HepG2 (cell line): ENCODE data around the gene KCNJ1. TPM values are rescaled to one million over a fixed set of nuclear protein-coding genes. Genes with fewer than 3 reads are reported as not detected.

Source experiments
- ATAC-seq: fragments of 200-7000 bp; cut with Tn5 transposase; 3 replicates; pipeline ENCODE4 v1.9.1; 2020; ENCODE audit warnings: mild to moderate bottlenecking, moderate library complexity
- BruUV-seq: library from RNA; stranded (reverse); fragments of 400-500 nt; replicated peaks from 2 replicates; lab custom pipeline; 2021; lab: Mats Ljungman, UMichigan
- CTCF ChIA-PET: fragments of 300-600 bp; formaldehyde crosslinking; extraction: SDS; loops from one replicate; lab custom pipeline; 2021; ENCODE audit warnings: low total read pairs, inconsistent platforms, low intra/inter-chr PET ratio; lab: Yijun Ruan, JAX
- POLR2A ChIA-PET: fragments of 350-600 bp; sonication (Branson Sonifier 250); formaldehyde crosslinking; loops from one replicate; lab custom pipeline; 2020; ENCODE audit warnings: antibody characterized with exemption, inconsistent platforms; lab: Yijun Ruan, JAX
- DNase-seq: peaks from one replicate; pipeline ENCODE4 v3.0.0-alpha.2; 2015; ENCODE audit warnings: low spot score
- FAIRE-seq: peaks from 3 replicates; lab custom pipeline; 2011; peaks lifted over from hg19 to GRCh38; lab: Jason Lieb, UNC
- H2AFZ ChIP-seq: one replicate; pipeline ENCODE4 v1.6.1; 2011; ENCODE audit warnings: low read length, inconsistent platforms
- H3K27ac ChIP-seq: fragments of 300-600 bp; 3 replicates; pipeline ENCODE4 v1.8.0; 2011; ENCODE audit warnings: mixed run types, mild to moderate bottlenecking, mixed read lengths, low read length, inconsistent platforms; ENCODE audit not compliant: insufficient read depth; ENCODE audit errors: extremely low read length
- H3K27me3 ChIP-seq, 2 experiments: fragments of 200-600 bp in 1 of 2; 2 replicates in 1 of 2; 3 replicates in 1 of 2; pipeline versions ENCODE4 v1.6.0 to v1.8.0; 2011; ENCODE audit warnings: low read length in 2 of 2, mild to moderate bottlenecking in 2 of 2, moderate library complexity in 2 of 2, inconsistent platforms in 1 of 2; ENCODE audit not compliant: insufficient read depth in 2 of 2, control insufficient read depth in 1 of 2
- H3K36me3 ChIP-seq, 2 experiments: fragments of 200-600 bp in 1 of 2; replicated peaks in 1 of 2; 2 replicates in 1 of 2; 3 replicates in 1 of 2; pipeline versions ENCODE4 v1.5.1 to v1.8.0; 2011; ENCODE audit warnings: low read length in 2 of 2, inconsistent platforms in 1 of 2; ENCODE audit not compliant: insufficient read depth in 2 of 2, control insufficient read depth in 1 of 2
- H3K4me1 ChIP-seq: 2 replicates; pipeline ENCODE4 v1.5.1; 2012; ENCODE audit warnings: low read length, inconsistent platforms; ENCODE audit not compliant: insufficient read depth
- H3K4me2 ChIP-seq: 2 replicates; pipeline ENCODE4 v1.6.0; 2011; ENCODE audit warnings: low read depth, low read length, inconsistent platforms
- H3K4me3 ChIP-seq, 3 experiments: fragments of 200-600 bp in 1 of 3; sonication (generic), shearing (Covaris generic) in 1 of 3; replicated peaks in 1 of 3; 2 replicates each; pipeline ENCODE4 v1.5.1; 2011 to 2016; ENCODE audit warnings: low read length in 3 of 3, inconsistent platforms in 2 of 3, low read depth in 2 of 3, mild to moderate bottlenecking in 2 of 3, control low read depth in 1 of 3, mixed read lengths in 1 of 3; ENCODE audit not compliant: insufficient read depth in 1 of 3
- H3K79me2 ChIP-seq: one replicate; pipeline ENCODE4 v1.6.1; 2011; ENCODE audit warnings: low read length, inconsistent platforms; ENCODE audit not compliant: insufficient read depth
- H3K9ac ChIP-seq: 2 replicates; pipeline ENCODE4 v1.6.0; 2011; ENCODE audit warnings: mild to moderate bottlenecking, low read depth, low read length, inconsistent platforms; ENCODE audit not compliant: insufficient read depth
- H3K9me3 ChIP-seq: 2 replicates; pipeline ENCODE4 v1.5.1; 2012; ENCODE audit warnings: mild to moderate bottlenecking, low read length
- H4K20me1 ChIP-seq: 2 replicates; pipeline ENCODE4 v1.6.0; 2011; ENCODE audit warnings: inconsistent platforms, mild to moderate bottlenecking, low read length, moderate library complexity; ENCODE audit not compliant: insufficient read depth
- ARID4A ChIP-seq: sonication (generic); formaldehyde crosslinking; IDR thresholded peaks from 2 replicates; pipeline ENCODE4 v1.5.0; 2020; ENCODE audit warnings: mild to moderate bottlenecking, missing genetic modification reagents, borderline replicate concordance
- CAMTA2 ChIP-seq: sonication (generic); formaldehyde crosslinking; IDR thresholded peaks from 2 replicates; pipeline ENCODE4 v1.4.0; 2020; ENCODE audit warnings: mild to moderate bottlenecking, missing genetic modification reagents, borderline replicate concordance
- JUNB ChIP-seq: sonication (generic); formaldehyde crosslinking; IDR thresholded peaks from 2 replicates; pipeline ENCODE4 v1.8.0; 2022; ENCODE audit warnings: missing genetic modification reagents, mild to moderate bottlenecking, borderline replicate concordance
- KAT7 ChIP-seq: IDR thresholded peaks from 2 replicates; pipeline ENCODE4 v1.6.1; 2018; ENCODE audit warnings: borderline replicate concordance, missing compliant biosample characterization
- KDM2A ChIP-seq: sonication (generic); formaldehyde crosslinking; IDR thresholded peaks from 2 replicates; pipeline ENCODE4 v1.4.0; 2020; ENCODE audit warnings: low read depth, missing genetic modification reagents, borderline replicate concordance
- MATR3 ChIP-seq: sonication (generic); formaldehyde crosslinking; IDR thresholded peaks from 2 replicates; pipeline ENCODE4 v1.4.0; 2020; ENCODE audit warnings: missing genetic modification reagents
- MIER2 ChIP-seq: IDR thresholded peaks from 2 replicates; pipeline ENCODE4 v1.6.1; 2016; ENCODE audit warnings: missing biosample characterization, missing genetic modification reagents
- SMC3 ChIP-seq: IDR thresholded peaks from 2 replicates; pipeline ENCODE4 v1.6.1; 2011; ENCODE audit warnings: low read length, improper control_type of control experiment
- TFAP4 ChIP-seq: sonication (generic); IDR thresholded peaks from 2 replicates; pipeline ENCODE4 v1.6.1; 2016; ENCODE audit warnings: low read depth, borderline replicate concordance
- USF2 ChIP-seq, 2 experiments: sonication (generic) in 1 of 2; formaldehyde crosslinking in 1 of 2; IDR thresholded peaks; 2 replicates each; pipeline versions ENCODE4 v1.5.1 to v1.6.1; 2011 to 2020; ENCODE audit warnings: borderline replicate concordance in 1 of 2, low read depth in 1 of 2, low read length in 1 of 2, mild to moderate bottlenecking in 1 of 2, missing genetic modification reagents in 1 of 2, moderate library complexity in 1 of 2
- YY1 ChIP-seq: IDR thresholded peaks from 2 replicates; pipeline ENCODE4 v1.6.1; 2011; ENCODE audit warnings: low read length, low read depth, moderate library complexity, mild to moderate bottlenecking; ENCODE audit not compliant: insufficient read depth, insufficient replicate concordance
- ZNF296 ChIP-seq: sonication (generic); formaldehyde crosslinking; conservative IDR thresholded peaks from 2 replicates; pipeline ENCODE4 v1.5.0; 2020; ENCODE audit warnings: mild to moderate bottlenecking, missing genetic modification reagents
- ZNF747 ChIP-seq: sonication (generic); formaldehyde crosslinking; IDR thresholded peaks from 2 replicates; pipeline ENCODE4 v1.8.1; 2023; ENCODE audit warnings: missing genetic modification reagents, mild to moderate bottlenecking, borderline replicate concordance
- ZNF891 ChIP-seq: sonication (generic); formaldehyde crosslinking; IDR thresholded peaks from 2 replicates; pipeline ENCODE4 v1.5.0; 2020; ENCODE audit warnings: mild to moderate bottlenecking, missing genetic modification reagents
- WGBS: methylation state at CpG from one replicate; pipeline ENCODE4 v1.1.6; 2017; ENCODE audit warnings: low lambda C conversion rate; 5-methylcytosine and 5-hydroxymethylcytosine counted together
- in situ Hi-C: cut with HindIII; loops from 2 replicates; pipeline ENCODE4 v1.10.0; 2017; ENCODE audit warnings: low pct_unique_long_range_greater_than_20kb; ENCODE audit not compliant: extremely low pct_ligation_motif_present
- intact Hi-C: fragments of 100-400 bp; cut with micrococcal nuclease; formaldehyde crosslinking; loops from one replicate; pipeline ENCODE4 v1.10.0; 2022; ENCODE audit not compliant: unreplicated experiment
- polyA plus RNA-seq, 8 experiments: library from polyadenylated mRNA; depleted of rRNA in 3 of 8; stranded (reverse) in 7 of 8; unstranded in 1 of 8; fragments of >200 nt; fragmentation: Illumina TruSeq in 4 of 8; extraction: Trizol in 4 of 8; gene quantifications; 2 replicates each; pipeline versions ENCODE4 v1.2.1 to v1.2.3, GENCODE V29; 2011 to 2016; ENCODE audit warnings: low read depth in 4 of 8, missing spikeins in 1 of 8, mixed read lengths in 1 of 8; ENCODE audit not compliant: insufficient read depth in 1 of 8
- total RNA-seq, 5 experiments: library from RNA; depleted of rRNA; stranded (reverse); fragments of >200 nt; fragmentation: Illumina TruSeq; extraction: Trizol; gene quantifications; 2 replicates each; pipeline ENCODE4 v1.2.3, GENCODE V29; 2016; ENCODE audit warnings: low read depth in 1 of 5

KCNJ1 gene
- total and polyA plus RNA-seq, 2 of the 13 experiments (the other 11 are each of a cell fraction or from before 2014, with no cell fraction given): not detected

GRCh38 chr11:128904656-128905344, 37.7 kb upstream of the KCNJ1 start:
- ChIA-PET CTCF (no interaction called here), POLR2A (no interaction called here)
- DNase-seq (no peak), FAIRE-seq (no peak), ATAC-seq (no peak; the same call in 2 of the 3 replicates)
- intact Hi-C loops (no loop called here), in situ Hi-C loops (no loop called here)
- no peaks in the 10 kb centered on the region for H3K9me3 ChIP-seq
- no peaks in the 10 kb centered on the region for H3K36me3 ChIP-seq
- no peak overlapping the region for H3K4me2 ChIP-seq
- no peaks in the 10 kb centered on the region for H3K4me1 ChIP-seq
- no peak overlapping the region for H2AFZ ChIP-seq
- no peak overlapping the region for H3K4me3 ChIP-seq
- no peaks in the 10 kb centered on the region for H3K79me2 ChIP-seq
- no peaks in the 10 kb centered on the region for H4K20me1 ChIP-seq
- no peak overlapping the region for H3K9ac ChIP-seq
- no peak overlapping the region for H3K27ac ChIP-seq
- WGBS: 50% methylated on average over 15 of the region's 25 CpGs
- BruUV-seq: no TSS peak
- H3K27me3 ChIP-seq: peaks cover 5 to 30% of the 10 kb centered on the region in 2 experiments; a peak in 3 of 5 replicates
- no peak for TF ChIP-seq ZNF747
- no peak for TF ChIP-seq YY1
- TF ChIP-seq KDM2A (CRISPR knock-in tag): no peak
- TF ChIP-seq ZNF891 (CRISPR knock-in tag): no peak
- TF ChIP-seq SMC3: no peak
- no peak for TF ChIP-seq MIER2 (CRISPR knock-in tag)
- no peak for TF ChIP-seq JUNB (CRISPR knock-in tag)
- no peak for TF ChIP-seq TFAP4
- TF ChIP-seq KAT7 (CRISPR knock-in tag): no peak
- no peak for TF ChIP-seq CAMTA2 (CRISPR knock-in tag)
- no peak for TF ChIP-seq USF2 (IDR thresholded peaks at IDR 0.05; ENCODE audit: low read depth, low read length)
- no peak for TF ChIP-seq USF2 (CRISPR knock-in tag; IDR thresholded peaks at IDR 0.05; ENCODE audit: borderline replicate concordance)
- no peak for TF ChIP-seq ARID4A (CRISPR knock-in tag)
- no peak for TF ChIP-seq ZNF296 (CRISPR knock-in tag)
- TF ChIP-seq MATR3: no peak
